H1 (cell line): ENCODE data around the gene MED29. TPM values are rescaled to one million over a fixed set of nuclear protein-coding genes. Genes with fewer than 3 reads are reported as not detected.

Experiments
- CTCF ChIA-PET: fragments of 300-600 bp; sonication (Branson Sonifier 250); formaldehyde crosslinking; loops from one replicate; lab custom pipeline; 2021; ENCODE audit not compliant: partially characterized antibody; lab: Charles Lee
- POLR2A ChIA-PET: fragments of 300-600 bp; sonication (Branson Sonifier 250); formaldehyde crosslinking; loops from one replicate; lab custom pipeline; 2021; ENCODE audit warnings: inconsistent platforms; ENCODE audit not compliant: partially characterized antibody; lab: Charles Lee
- DNase-seq, 2 experiments: peaks; one replicate each; pipeline versions ENCODE4 v3.0.0 to v3.0.0-alpha.2; 2010 to 2022; ENCODE audit warnings: low spot score in 2 of 2, low read depth in 1 of 2, mixed read lengths in 1 of 2
- FAIRE-seq: peaks from 2 replicates; lab custom pipeline; 2011; peaks lifted over from hg19 to GRCh38; lab: Jason Lieb, UNC
- H2AFZ ChIP-seq: 2 replicates; pipeline ENCODE4 v1.8.1; 2012; ENCODE audit warnings: low read length, inconsistent platforms
- H2AK5ac ChIP-seq: 2 replicates; pipeline ENCODE4 v1.6.1; 2013; ENCODE audit warnings: low read depth, low read length
- H2BK120ac ChIP-seq: replicated peaks from 2 replicates; pipeline ENCODE3; 2013; ENCODE audit warnings: low read depth, low read length, inconsistent platforms
- H2BK12ac ChIP-seq: 2 replicates; pipeline ENCODE4 v1.6.1; 2013; ENCODE audit warnings: low read depth, low read length
- H2BK15ac ChIP-seq: 2 replicates; pipeline ENCODE4 v1.6.1; 2013; ENCODE audit warnings: low read length
- H2BK20ac ChIP-seq: 2 replicates; pipeline ENCODE4 v1.6.1; 2013; ENCODE audit warnings: low read length
- H2BK5ac ChIP-seq: 2 replicates; pipeline ENCODE4 v1.6.1; 2013; ENCODE audit warnings: low read depth, low read length
- H3K14ac ChIP-seq: 2 replicates; pipeline ENCODE4 v1.6.1; 2013; ENCODE audit warnings: inconsistent platforms; ENCODE audit not compliant: insufficient read length
- H3K18ac ChIP-seq: 2 replicates; pipeline ENCODE4 v1.6.1; 2013; ENCODE audit warnings: low read length; ENCODE audit errors: extremely low read depth
- H3K23ac ChIP-seq: 2 replicates; pipeline ENCODE4 v1.6.1; 2013; ENCODE audit warnings: inconsistent platforms; ENCODE audit not compliant: insufficient read length
- H3K23me2 ChIP-seq: 2 replicates; pipeline ENCODE4 v1.6.1; 2013; ENCODE audit warnings: low read depth, low read length
- H3K27ac ChIP-seq: 2 replicates; pipeline ENCODE4 v1.6.1; 2011; ENCODE audit warnings: low read depth, low read length, inconsistent platforms
- H3K27me3 ChIP-seq, 4 experiments: replicated peaks in 1 of 4; 1 replicate in 1 of 4; 2 replicates in 3 of 4; pipeline versions ENCODE4 v1.6.1 to v1.8.1; 2011 to 2013; ENCODE audit warnings: low read length in 3 of 4, mild to moderate bottlenecking in 3 of 4, inconsistent platforms in 2 of 4, mixed read lengths in 2 of 4, moderate library complexity in 1 of 4; ENCODE audit not compliant: control insufficient read depth in 3 of 4, insufficient read depth in 3 of 4; ENCODE audit errors: extremely low read depth in 1 of 4
- H3K36me3 ChIP-seq, 4 experiments: 2 replicates each; pipeline versions ENCODE4 v1.6.1 to v1.8.1; 2011 to 2013; ENCODE audit warnings: mild to moderate bottlenecking in 4 of 4, low read length in 3 of 4, moderate library complexity in 2 of 4, control low read depth in 1 of 4, inconsistent platforms in 1 of 4; ENCODE audit not compliant: insufficient read depth in 4 of 4, control insufficient read depth in 2 of 4
- H3K4ac ChIP-seq: replicated peaks from 2 replicates; pipeline ENCODE3; 2013; ENCODE audit warnings: low read length, low read depth, mixed read lengths, inconsistent platforms; ENCODE audit not compliant: insufficient read length
- H3K4me1 ChIP-seq, 4 experiments: replicated peaks in 1 of 4; 1 replicate in 1 of 4; 2 replicates in 3 of 4; pipeline versions ENCODE4 v1.6.1 to v1.8.1; 2011 to 2013; ENCODE audit warnings: low read length in 3 of 4, inconsistent platforms in 2 of 4, mixed read lengths in 1 of 4; ENCODE audit not compliant: insufficient read depth in 4 of 4, control insufficient read depth in 3 of 4
- H3K4me2 ChIP-seq, 2 experiments: 2 replicates each; pipeline versions ENCODE4 v1.6.1 to v1.8.1; 2011 to 2013; ENCODE audit warnings: low read depth in 2 of 2, low read length in 2 of 2, control low read depth in 1 of 2, inconsistent platforms in 1 of 2, mild to moderate bottlenecking in 1 of 2; ENCODE audit not compliant: insufficient read depth in 1 of 2
- H3K4me3 ChIP-seq, 4 experiments: fragments of 200-600, 300-600 bp in 1 of 4; sonication (generic), shearing (Covaris generic), sonication (Bioruptor Twin) in 1 of 4; 2 replicates each; pipeline versions ENCODE4 v1.5.1 to v1.8.1; 2011 to 2016; ENCODE audit warnings: low read length in 4 of 4, low read depth in 3 of 4, control low read depth in 2 of 4, inconsistent platforms in 2 of 4, mild to moderate bottlenecking in 2 of 4, mixed read lengths in 1 of 4, moderate library complexity in 1 of 4; ENCODE audit not compliant: insufficient read depth in 2 of 4; ENCODE audit errors: extremely low read depth in 1 of 4
- H3K56ac ChIP-seq: replicated peaks from 2 replicates; pipeline ENCODE3; 2013; ENCODE audit warnings: low read depth, mild to moderate bottlenecking, mixed read lengths, low read length, inconsistent platforms; ENCODE audit not compliant: insufficient read length
- H3K79me1 ChIP-seq: 2 replicates; pipeline ENCODE4 v1.6.1; 2013; ENCODE audit warnings: low read depth, low read length, control low read depth
- H3K79me2 ChIP-seq, 2 experiments: 2 replicates each; pipeline versions ENCODE4 v1.6.1 to v1.8.1; 2012 to 2013; ENCODE audit warnings: low read length in 2 of 2, mild to moderate bottlenecking in 2 of 2, inconsistent platforms in 1 of 2; ENCODE audit not compliant: insufficient read depth in 2 of 2, control insufficient read depth in 1 of 2
- H3K9ac ChIP-seq, 4 experiments: replicated peaks in 1 of 4; 1 replicate in 1 of 4; 2 replicates in 3 of 4; pipeline versions ENCODE4 v1.6.1 to v1.8.1; 2011 to 2013; ENCODE audit warnings: low read depth in 3 of 4, low read length in 3 of 4, control low read depth in 2 of 4, mild to moderate bottlenecking in 2 of 4, moderate library complexity in 2 of 4, inconsistent platforms in 1 of 4; ENCODE audit errors: extremely low read depth in 1 of 4
- H3K9me3 ChIP-seq, 2 experiments: 2 replicates each; pipeline versions ENCODE4 v1.6.1 to v1.8.1; 2012 to 2013; ENCODE audit warnings: mild to moderate bottlenecking in 2 of 2, moderate library complexity in 2 of 2, control low read depth in 1 of 2, inconsistent platforms in 1 of 2, low read depth in 1 of 2, low read length in 1 of 2, mixed read lengths in 1 of 2; ENCODE audit not compliant: insufficient read depth in 2 of 2
- H4K20me1 ChIP-seq, 2 experiments: replicated peaks in 1 of 2; 2 replicates each; pipeline versions ENCODE3 to v1.8.1; 2011 to 2013; ENCODE audit warnings: inconsistent platforms in 2 of 2, low read length in 2 of 2, mild to moderate bottlenecking in 1 of 2; ENCODE audit not compliant: insufficient read depth in 2 of 2, control insufficient read depth in 1 of 2
- H4K5ac ChIP-seq: 2 replicates; pipeline ENCODE4 v1.6.1; 2013; ENCODE audit warnings: low read length, low read depth, mixed read lengths, inconsistent platforms; ENCODE audit not compliant: insufficient read length
- H4K8ac ChIP-seq: 2 replicates; pipeline ENCODE4 v1.8.0; 2013; ENCODE audit warnings: mild to moderate bottlenecking, moderate library complexity, low read length, inconsistent platforms; ENCODE audit not compliant: insufficient read depth; ENCODE audit errors: extremely low read depth
- H4K91ac ChIP-seq: replicated peaks from 2 replicates; pipeline ENCODE3; 2013; ENCODE audit warnings: low read length, mixed read lengths, inconsistent platforms; ENCODE audit not compliant: insufficient read length
- ASH2L ChIP-seq: fragments of 200-600, 300-600 bp; sonication (generic); IDR thresholded peaks from one replicate; pipeline ENCODE4 v1.7.1; 2017; ENCODE audit warnings: low read length
- CBX5 ChIP-seq: fragments of 300-800, 300-1000 bp; sonication (generic); IDR thresholded peaks from 2 replicates; pipeline ENCODE4 v1.7.1; 2016; ENCODE audit warnings: antibody characterized with exemption, low read length, low read depth
- CREB1 ChIP-seq: IDR thresholded peaks from 2 replicates; pipeline ENCODE4 v1.6.1; 2012; ENCODE audit warnings: inconsistent platforms
- E2F6 ChIP-seq: IDR thresholded peaks from 2 replicates; pipeline ENCODE4 v1.6.1; 2012; ENCODE audit warnings: inconsistent platforms
- JUND ChIP-seq: IDR thresholded peaks from 2 replicates; pipeline ENCODE4 v1.6.1; 2011; ENCODE audit warnings: mild to moderate bottlenecking, improper control_type of control experiment, low read length
- MAFK ChIP-seq: IDR thresholded peaks from 2 replicates; pipeline ENCODE4 v1.6.1; 2012; ENCODE audit warnings: low read depth, mild to moderate bottlenecking, improper control_type of control experiment, low read length
- POLR2A ChIP-seq, 2 experiments: IDR thresholded peaks; 1 replicate in 1 of 2; 2 replicates in 1 of 2; pipeline ENCODE4 v1.6.1; 2011; ENCODE audit warnings: low read depth in 2 of 2, low read length in 2 of 2, mild to moderate bottlenecking in 2 of 2; ENCODE audit errors: control extremely low read depth in 1 of 2
- ZNF274 ChIP-seq: IDR thresholded peaks from 2 replicates; pipeline ENCODE4 v1.7.0; 2012; ENCODE audit warnings: low read length, borderline replicate concordance; ENCODE audit errors: extremely low read depth
- WGBS, 2 experiments: shearing (Covaris generic) in 1 of 2; methylation state at CpG; one replicate each; pipeline versions ENCODE4 v1.1.6 to v1.1.7; 2013 to 2015; ENCODE audit warnings: low lambda C conversion rate in 2 of 2, mixed read lengths in 2 of 2, inconsistent platforms in 1 of 2, low coverage in 1 of 2, missing lambda C conversion rate in 1 of 2; ENCODE audit not compliant: insufficient replicate concordance in 2 of 2, insufficient coverage in 1 of 2, insufficient read length in 1 of 2; ENCODE audit errors: extremely low coverage in 1 of 2, missing lambda C conversion rate in 1 of 2; 5-methylcytosine and 5-hydroxymethylcytosine counted together
- polyA plus RNA-seq, 7 experiments: library from polyadenylated mRNA; depleted of rRNA in 3 of 7; stranded (reverse) in 5 of 7; unstranded in 2 of 7; fragments of >200 nt in 5 of 7; fragments of 200-250 nt in 2 of 7; gene quantifications; 1 replicate in 5 of 7; 2 replicates in 1 of 7; 4 replicates in 1 of 7; pipeline versions ENCODE4 v1.2.1 to v1.2.3, GENCODE V29; 2011 to 2013; ENCODE audit warnings: missing spikeins in 2 of 7, mixed read lengths in 2 of 7
- total RNA-seq: library from RNA; stranded (reverse); fragmentation: NEBNext Ultra II Directional; extraction: Animal tissue kit (Norgen Biotek cat#: 25700); gene quantifications from 2 replicates; pipeline ENCODE4 v1.2.1, GENCODE V29; 2021

The MED29 gene
- total and polyA plus RNA-seq, 2 of the 8 experiments (the other 6 are each of a cell fraction or from before 2014, with no cell fraction given), result 31.1 to 52.5 TPM

DNA sequence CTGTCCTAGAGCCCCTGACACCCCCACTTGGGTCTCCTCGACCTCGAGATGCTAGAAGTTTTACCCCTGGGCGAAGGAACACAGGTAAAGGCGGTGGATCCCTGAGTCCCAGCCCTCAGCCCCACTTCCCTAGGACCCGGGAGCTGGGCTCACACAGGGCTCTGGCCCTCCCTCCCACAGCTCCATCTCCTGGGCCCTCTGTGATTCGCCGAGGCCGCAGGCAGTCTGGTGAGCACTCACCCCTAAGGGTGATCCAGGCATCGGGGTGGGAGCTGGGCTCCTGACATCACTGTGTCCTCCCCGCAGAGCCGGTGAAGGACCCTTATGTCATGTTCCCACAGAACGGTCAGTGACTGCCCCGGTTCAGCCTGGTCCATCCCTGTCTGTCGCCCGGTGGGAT lies 29.6 kb downstream of the MED29 start:
- CTCF ChIA-PET, result interaction anchor here (0.7 to 3.9 kb wide), 8 partner anchors 7 to 459 kb away, joined by 3 to 16 read pairs (median 4); partner anchors contain the start of gene RPS16
- H3K9me3 ChIP-seq, result no peaks in the 10 kb centered on the region
- H3K23ac ChIP-seq, result no peak overlapping the region
- H4K8ac ChIP-seq, result no peak overlapping the region
- no peak overlapping the region for H4K5ac ChIP-seq
- WGBS, 2 experiments, result 92% methylated on average over 11 of the region's 15 CpGs; no CpG with 5 or more reads in 1 of the 2 experiments
- no peak overlapping the region for H2BK15ac ChIP-seq
- H2BK120ac ChIP-seq, result no peak overlapping the region
- H3K14ac ChIP-seq, result no peak overlapping the region
- no peak overlapping the region for H2BK5ac ChIP-seq
- H3K4ac ChIP-seq, result no peak overlapping the region
- POLR2A ChIA-PET, result interaction anchor here (0.6 to 25.7 kb wide), 9 partner anchors 9 to 182 kb away, joined by 3 to 1154 read pairs (median 3); partner anchors contain the start of genes PLEKHG2, RPS16, SELENOV and SUPT5H
- H2AK5ac ChIP-seq, result no peak overlapping the region
- no peak overlapping the region for H3K9ac ChIP-seq
- no peak overlapping the region for H2BK20ac ChIP-seq
- no peak overlapping the region for H3K27ac ChIP-seq
- H3K79me1 ChIP-seq, result no peaks in the 10 kb centered on the region; the same call in 1 of the 2 replicates
- FAIRE-seq (no peak), DNase-seq (no peak)
- no peak overlapping the region for H3K56ac ChIP-seq
- no peak overlapping the region for H3K18ac ChIP-seq
- no peaks in the 10 kb centered on the region for H3K27me3 ChIP-seq
- H4K20me1 ChIP-seq, result peaks cover 5 to 13% of the 10 kb centered on the region in 2 experiments
- H3K36me3 ChIP-seq, result peaks cover 17 to 55% (median 40%) of the 10 kb centered on the region in 4 experiments
- H3K4me1 ChIP-seq, result no peaks in the 10 kb centered on the region; a peak in 1 of 7 replicates
- no peak overlapping the region for H2BK12ac ChIP-seq
- no peak overlapping the region for H2AFZ ChIP-seq
- H3K4me2 ChIP-seq, result no peak overlapping the region
- no peak overlapping the region for H4K91ac ChIP-seq
- no peak overlapping the region for H3K4me3 ChIP-seq
- no peak for TF ChIP-seq CREB1
- no peak for TF ChIP-seq CBX5
- TF ChIP-seq MAFK, result no peak
- peak in 1 of 2 experiments; percentile 39; a peak in 1 of 3 replicates for TF ChIP-seq POLR2A (IDR thresholded peaks at IDR 0.05; ENCODE audit: control extremely low read depth in 1 of 2, low read depth in 2 of 2, low read length in 2 of 2)
- no peak for TF ChIP-seq ASH2L
- TF ChIP-seq E2F6, result no peak
- no peak for TF ChIP-seq JUND
- TF ChIP-seq ZNF274, result no peak
- peaks cover 3% of the 10 kb centered on the region; the same call in 1 of the 2 replicates for H3K23me2 ChIP-seq
- peaks cover 0 to 3% of the 10 kb centered on the region in 2 experiments; a peak in 1 of 4 replicates for H3K79me2 ChIP-seq
